Common myeloid progenitor, CD34-positive (primary cell): Measurements from ENCODE around the gene BBS9.

Source experiments
- CTCF ChIA-PET: fragments of 350-600 bp; sonication (Branson Sonifier 250); formaldehyde crosslinking; loops from one replicate; lab custom pipeline; 2021; ENCODE audit warnings: antibody characterized with exemption; lab: Charles Lee
- POLR2A ChIA-PET: fragments of 350-600 bp; sonication (Branson Sonifier 250); formaldehyde crosslinking; loops from one replicate; lab custom pipeline; 2021; ENCODE audit warnings: antibody characterized with exemption; lab: Charles Lee
- DNase-seq, 3 donors: peaks; one replicate each; pipeline versions ENCODE4 v3.0.0 to v3.0.0-alpha.2; 2013
- H3K27ac ChIP-seq, 2 experiments: 1 replicate in 1 of 2; 2 replicates in 1 of 2; pipeline ENCODE4 v1.7.0; 2013; ENCODE audit warnings: inconsistent platforms in 2 of 2, low read length in 2 of 2, mild to moderate bottlenecking in 2 of 2, low read depth in 1 of 2, moderate library complexity in 1 of 2; ENCODE audit not compliant: severe bottlenecking in 2 of 2, insufficient read depth in 1 of 2, poor library complexity in 1 of 2
- H3K27me3 ChIP-seq, 5 experiments: replicated peaks in 2 of 5; 1 replicate in 3 of 5; 2 replicates in 2 of 5; pipeline versions ENCODE4 v1.6.1 to v1.7.0; 2013; ENCODE audit warnings: low read length in 4 of 5, mild to moderate bottlenecking in 2 of 5, moderate library complexity in 2 of 5, inconsistent platforms in 1 of 5; ENCODE audit not compliant: insufficient read depth in 5 of 5, control insufficient read depth in 4 of 5
- H3K36me3 ChIP-seq, 4 experiments: 1 replicate in 2 of 4; 2 replicates in 2 of 4; pipeline versions ENCODE4 v1.6.1 to v1.7.0; 2013; ENCODE audit warnings: low read length in 3 of 4, control low read depth in 1 of 4, mild to moderate bottlenecking in 1 of 4; ENCODE audit not compliant: control insufficient read depth in 4 of 4, insufficient read depth in 4 of 4
- H3K4me1 ChIP-seq, 4 experiments: 1 replicate in 3 of 4; 2 replicates in 1 of 4; pipeline versions ENCODE4 v1.6.1 to v1.7.1; 2013; ENCODE audit warnings: low read length in 3 of 4, mild to moderate bottlenecking in 3 of 4, control low read depth in 1 of 4, inconsistent platforms in 1 of 4, moderate library complexity in 1 of 4; ENCODE audit not compliant: control insufficient read depth in 4 of 4, insufficient read depth in 4 of 4; ENCODE audit errors: control extremely low read depth in 1 of 4
- H3K4me3 ChIP-seq, 7 experiments: 1 replicate in 4 of 7; 2 replicates in 3 of 7; pipeline versions ENCODE4 v1.5.1 to v1.7.0; 2013; ENCODE audit warnings: mild to moderate bottlenecking in 7 of 7, low read length in 6 of 7, moderate library complexity in 6 of 7, inconsistent platforms in 2 of 7, low read depth in 2 of 7, control low read depth in 1 of 7; ENCODE audit not compliant: insufficient read depth in 4 of 7, control insufficient read depth in 1 of 7; ENCODE audit errors: extremely low read depth in 1 of 7
- H3K9me3 ChIP-seq, 5 experiments: 1 replicate in 4 of 5; 2 replicates in 1 of 5; pipeline versions ENCODE4 v1.6.1 to v1.7.1; 2013; ENCODE audit warnings: low read length in 4 of 5, mild to moderate bottlenecking in 2 of 5, inconsistent platforms in 1 of 5, low read depth in 1 of 5, moderate library complexity in 1 of 5; ENCODE audit not compliant: control insufficient read depth in 4 of 5, insufficient read depth in 2 of 5; ENCODE audit errors: control extremely low read depth in 1 of 5
- WGBS: methylation state at CpG from one replicate; pipeline ENCODE4 v1.1.5; 2013; ENCODE audit not compliant: insufficient coverage; 5-methylcytosine and 5-hydroxymethylcytosine counted together

BBS9 gene

DNA sequence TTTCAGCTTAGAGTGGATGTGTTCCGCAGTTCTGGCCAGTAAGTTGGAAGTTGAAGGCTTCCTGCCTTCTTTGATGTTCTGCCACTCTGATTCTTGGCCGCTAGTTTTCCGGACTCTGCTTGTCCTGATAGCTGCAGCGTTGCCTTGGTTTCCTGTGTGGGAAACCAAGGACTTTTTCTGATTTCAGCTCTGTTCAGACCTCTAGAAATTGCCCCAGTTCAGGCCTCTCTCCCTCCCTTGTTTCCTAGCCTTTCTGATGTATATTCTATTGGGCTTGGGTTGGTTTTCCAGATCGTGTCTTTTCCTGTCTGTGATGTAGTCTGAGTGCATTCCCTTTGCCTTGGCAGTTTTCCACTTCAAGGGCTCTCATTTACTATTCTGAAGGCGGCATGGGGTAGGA, 318.7 kb downstream of the BBS9 start:
- peaks cover 0 to 12% (median 8%) of the 10 kb centered on the region in 4 experiments for H3K4me1 ChIP-seq
- ChIA-PET CTCF (no interaction called here), POLR2A (no interaction called here)
- no peak overlapping the region for H3K27ac ChIP-seq
- DNase-seq, result peak in 2 of 3 donors; percentile 21 to 35
- H3K27me3 ChIP-seq, result peaks cover 0 to 29% (median 3%) of the 10 kb centered on the region in 5 experiments
- 0% methylated on average over 4 of the region's 6 CpGs for WGBS
- H3K4me3 ChIP-seq, result no peak overlapping the region
- peaks cover 0 to 6% (median 0%) of the 10 kb centered on the region in 5 experiments for H3K9me3 ChIP-seq
- no peaks in the 10 kb centered on the region for H3K36me3 ChIP-seq

GRCh38 chr7:33449847-33450246, 320.5 kb downstream of the BBS9 start:
- H3K27ac ChIP-seq, result no peak overlapping the region
- no peak for DNase-seq
- 100% methylated on average over 3 of the region's 5 CpGs for WGBS
- H3K4me1 ChIP-seq, result peaks cover 0 to 12% (median 8%) of the 10 kb centered on the region in 4 experiments
- H3K9me3 ChIP-seq, result peaks cover 0 to 6% (median 0%) of the 10 kb centered on the region in 5 experiments
- CTCF ChIA-PET, result no interaction called here
- H3K4me3 ChIP-seq, result no peak overlapping the region
- POLR2A ChIA-PET, result no interaction called here
- H3K36me3 ChIP-seq, result no peaks in the 10 kb centered on the region
- H3K27me3 ChIP-seq, result peaks cover 0 to 24% (median 3%) of the 10 kb centered on the region in 5 experiments

- H3K27me3 ChIP-seq, result peaks cover 0 to 13% (median 0%) of the 10 kb centered on the region in 5 experiments
- no peaks in the 10 kb centered on the region for H3K36me3 ChIP-seq
- WGBS, result no CpG with 5 or more reads among the region's 1 CpG
- no peak overlapping the region for H3K27ac ChIP-seq
- peak in 1 of 3 donors; percentile 5 for DNase-seq
- ChIA-PET CTCF (no interaction called here), POLR2A (no interaction called here)
- peaks cover 0 to 7% (median 5%) of the 10 kb centered on the region in 4 experiments for H3K4me1 ChIP-seq
- no peak overlapping the region for H3K4me3 ChIP-seq
- peaks cover 0 to 6% (median 0%) of the 10 kb centered on the region in 5 experiments for H3K9me3 ChIP-seq
These were observed 323.6 kb downstream of the BBS9 start for GRCh38 chr7:33452805-33453502.

DNA sequence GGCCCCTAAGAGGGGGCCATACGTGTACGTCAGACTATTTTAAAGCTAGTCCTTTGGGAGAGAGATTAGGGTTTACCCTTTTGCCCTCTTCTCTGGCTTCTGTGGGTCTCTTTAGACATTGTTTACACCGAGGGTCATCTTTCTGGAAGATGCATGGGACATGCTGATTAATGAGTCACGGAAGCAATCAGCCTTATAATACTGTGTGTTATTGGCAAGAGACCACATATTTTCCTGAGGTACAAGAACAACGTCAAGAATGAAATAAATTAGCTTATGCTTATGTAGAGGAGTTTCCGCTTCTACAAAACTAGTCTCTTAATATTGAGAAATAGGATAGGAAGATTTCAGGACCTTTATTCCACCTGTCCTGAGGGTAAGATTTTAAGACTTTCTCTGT, 327.7 kb downstream of the BBS9 start:
- ChIA-PET POLR2A (no interaction called here), CTCF (no interaction called here)
- H3K27ac ChIP-seq, result no peak overlapping the region
- H3K4me1 ChIP-seq, result no peaks in the 10 kb centered on the region
- no peak for DNase-seq
- no peaks in the 10 kb centered on the region for H3K9me3 ChIP-seq
- no peak overlapping the region for H3K4me3 ChIP-seq
- no peaks in the 10 kb centered on the region for H3K36me3 ChIP-seq
- no peaks in the 10 kb centered on the region for H3K27me3 ChIP-seq
- WGBS, result 97% methylated on average over 4 of the region's 6 CpGs

GRCh38 chr7:33458581-33458980, 329.2 kb downstream of the BBS9 start:
- ChIA-PET POLR2A (no interaction called here), CTCF (no interaction called here)
- Histone ChIP-seq H3K36me3 (no peaks in the 10 kb centered on the region), H3K27ac (no peak overlapping the region), H3K9me3 (no peaks in the 10 kb centered on the region), H3K4me1 (no peaks in the 10 kb centered on the region), H3K4me3 (no peak overlapping the region), H3K27me3 (peaks cover 0 to 2% (median 0%) of the 10 kb centered on the region in 5 experiments)
- WGBS, result no CpG with 5 or more reads among the region's 1 CpG
- no peak for DNase-seq

- CTCF ChIA-PET, result interaction anchor here (0.6 kb wide), 1 partner anchor 134 kb away, joined by 3 read pairs; no protein-coding TSS in a partner anchor
- POLR2A ChIA-PET, result no interaction called here
- Histone ChIP-seq H3K4me3 (no peak overlapping the region), H3K27ac (no peak overlapping the region), H3K36me3 (no peaks in the 10 kb centered on the region), H3K27me3 (peaks cover 0 to 2% (median 0%) of the 10 kb centered on the region in 5 experiments), H3K4me1 (no peaks in the 10 kb centered on the region), H3K9me3 (no peaks in the 10 kb centered on the region)
- WGBS, result no CpG with 5 or more reads among the region's 1 CpG
- DNase-seq, result peak; percentile 14 to 49 (median 45)
These were observed 330.0 kb downstream of the BBS9 start for GRCh38 chr7:33459340-33459751.

GRCh38 chr7:33463131-33463530, 333.8 kb downstream of the BBS9 start:
- WGBS, result 100% methylated on average over 1 of the region's 2 CpGs
- H3K4me3 ChIP-seq, result no peak overlapping the region
- no peaks in the 10 kb centered on the region for H3K4me1 ChIP-seq
- H3K36me3 ChIP-seq, result no peaks in the 10 kb centered on the region
- ChIA-PET POLR2A (no interaction called here), CTCF (no interaction called here)
- H3K9me3 ChIP-seq, result no peaks in the 10 kb centered on the region
- no peak for DNase-seq
- H3K27ac ChIP-seq, result no peak overlapping the region
- H3K27me3 ChIP-seq, result peaks cover 0 to 2% (median 0%) of the 10 kb centered on the region in 5 experiments
